Activated B cell treated with CpG ODN at 0.5 μM for 24 hours (primary cell): ENCODE results near the gene ZIK1. TPM values are rescaled to one million over a fixed set of nuclear protein-coding genes. Genes with fewer than 3 reads are reported as not detected.

Source experiments
- ATAC-seq: fragments of 200-7000 bp; cut with Tn5 transposase; one replicate; pipeline ENCODE4 v1.10.0; 2021; ENCODE audit warnings: low read depth, mild to moderate bottlenecking, moderate library complexity
- CTCF ChIA-PET: fragments of 350-600 bp; sonication (Branson Sonifier 250); formaldehyde crosslinking; loops from one replicate; lab custom pipeline; 2021; ENCODE audit warnings: antibody characterized with exemption; lab: Charles Lee
- POLR2A ChIA-PET: fragments of 350-600 bp; sonication (Branson Sonifier 250); formaldehyde crosslinking; loops from one replicate; lab custom pipeline; 2021; ENCODE audit warnings: antibody characterized with exemption; lab: Charles Lee
- DNase-seq: peaks from one replicate; pipeline ENCODE4 v3.0.0; 2022
- H3K27ac Mint-ChIP-seq: one replicate; pipeline ENCODE4 v1.8.0; 2020; ENCODE audit warnings: mixed read lengths
- H3K27me3 Mint-ChIP-seq: one replicate; pipeline ENCODE4 v1.8.0; 2021; ENCODE audit warnings: mixed read lengths
- H3K36me3 Mint-ChIP-seq: one replicate; pipeline ENCODE4 v1.8.0; 2021; ENCODE audit warnings: low read depth, mixed read lengths
- H3K4me1 Mint-ChIP-seq: one replicate; pipeline ENCODE4 v1.8.0; 2021; ENCODE audit warnings: mixed read lengths
- H3K4me3 Mint-ChIP-seq: one replicate; pipeline ENCODE4 v1.8.0; 2020; ENCODE audit warnings: mild to moderate bottlenecking, mixed read lengths
- H3K9me3 Mint-ChIP-seq: one replicate; pipeline ENCODE4 v1.8.0; 2020; ENCODE audit warnings: mixed read lengths
- intact Hi-C: fragments of 100-400 bp; cut with micrococcal nuclease; formaldehyde crosslinking; loops from one replicate; pipeline ENCODE4 v1.15.1; 2024
- total RNA-seq: library from RNA; stranded (reverse); gene quantifications from 2 replicates; pipeline ENCODE4 v1.2.3, GENCODE V29; 2022
- TF ChIP-seq, protein P1 (sequence below): fragments of 200-600 bp; IDR thresholded peaks from one replicate; pipeline ENCODE4 v1.8.0; 2022; ENCODE audit warnings: antibody characterized with exemption, mild to moderate bottlenecking

ZIK1 gene
- total RNA-seq, 1 donor from 2014 or later = 18.1 TPM

DNA sequence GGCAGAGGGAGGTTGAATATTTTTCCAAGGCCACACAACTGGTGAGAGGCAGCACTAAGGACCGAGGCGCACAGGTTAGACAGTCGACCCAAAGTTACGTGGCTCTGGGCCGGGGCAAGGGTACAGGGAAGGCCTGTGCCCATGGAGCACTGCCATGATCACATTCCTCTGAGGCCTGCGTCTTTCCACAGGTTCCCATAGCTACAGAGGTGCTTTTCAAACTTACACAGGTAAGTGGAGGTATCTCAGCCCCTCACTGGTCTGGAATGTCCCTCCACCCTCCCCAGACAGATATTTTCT, 49.8 kb downstream of the ZIK1 start:
- ATAC-seq = no peak
- ChIA-PET CTCF (interaction anchor here (1.4 kb wide), 1 partner anchor 47 kb away, joined by 3 read pairs; no protein-coding TSS in a partner anchor), POLR2A (interaction anchor here (1.0 to 2.4 kb wide), 8 partner anchors 19 to 186 kb away, joined by 3 to 20 read pairs (median 6); partner anchors contain the start of genes ZIK1, ZNF134, ZNF154 and ZNF549)
- intact Hi-C loops = loop anchor here (1.0 to 5.0 kb wide), 8 partner anchors 19 to 549 kb away; partner anchors contain the start of genes ZNF134, ZNF274, ZNF416 and ZNF419
- H3K9me3 Mint-ChIP-seq = peaks cover 23% of the 10 kb centered on the region
- H3K27me3 Mint-ChIP-seq = no peaks in the 10 kb centered on the region
- peak overlapping the region; percentile 87 for H3K27ac Mint-ChIP-seq
- H3K4me3 Mint-ChIP-seq = peak overlapping the region; percentile 94
- TF ChIP-seq, protein P1, sequence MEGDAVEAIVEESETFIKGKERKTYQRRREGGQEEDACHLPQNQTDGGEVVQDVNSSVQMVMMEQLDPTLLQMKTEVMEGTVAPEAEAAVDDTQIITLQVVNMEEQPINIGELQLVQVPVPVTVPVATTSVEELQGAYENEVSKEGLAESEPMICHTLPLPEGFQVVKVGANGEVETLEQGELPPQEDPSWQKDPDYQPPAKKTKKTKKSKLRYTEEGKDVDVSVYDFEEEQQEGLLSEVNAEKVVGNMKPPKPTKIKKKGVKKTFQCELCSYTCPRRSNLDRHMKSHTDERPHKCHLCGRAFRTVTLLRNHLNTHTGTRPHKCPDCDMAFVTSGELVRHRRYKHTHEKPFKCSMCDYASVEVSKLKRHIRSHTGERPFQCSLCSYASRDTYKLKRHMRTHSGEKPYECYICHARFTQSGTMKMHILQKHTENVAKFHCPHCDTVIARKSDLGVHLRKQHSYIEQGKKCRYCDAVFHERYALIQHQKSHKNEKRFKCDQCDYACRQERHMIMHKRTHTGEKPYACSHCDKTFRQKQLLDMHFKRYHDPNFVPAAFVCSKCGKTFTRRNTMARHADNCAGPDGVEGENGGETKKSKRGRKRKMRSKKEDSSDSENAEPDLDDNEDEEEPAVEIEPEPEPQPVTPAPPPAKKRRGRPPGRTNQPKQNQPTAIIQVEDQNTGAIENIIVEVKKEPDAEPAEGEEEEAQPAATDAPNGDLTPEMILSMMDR = no peak
- peaks cover 19% of the 10 kb centered on the region for H3K4me1 Mint-ChIP-seq
- DNase-seq = no peak
- peaks cover 51% of the 10 kb centered on the region for H3K36me3 Mint-ChIP-seq

DNA sequence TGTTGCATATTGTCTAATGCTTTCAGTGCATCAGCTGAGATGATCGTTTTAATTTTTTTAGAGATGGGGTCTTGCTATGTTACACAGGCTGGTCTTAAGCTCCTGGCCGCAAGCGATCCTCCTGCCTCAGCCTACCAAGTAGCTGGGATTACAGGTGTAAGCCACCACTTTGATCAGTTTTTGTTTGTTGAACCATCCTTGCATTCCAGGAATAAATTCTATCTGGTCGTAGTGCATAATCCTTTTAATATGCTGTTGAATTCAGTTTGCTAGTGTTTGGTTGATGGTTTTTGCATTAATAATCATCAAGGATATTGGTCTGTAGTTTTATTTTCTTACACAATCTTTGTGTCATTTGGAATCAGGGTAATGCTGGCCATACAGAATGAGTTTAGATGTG, 53.4 kb downstream of the ZIK1 start:
- Mint-ChIP-seq H3K27me3 (no peaks in the 10 kb centered on the region), H3K9me3 (peaks cover 34% of the 10 kb centered on the region), H3K4me1 (peaks cover 19% of the 10 kb centered on the region), H3K4me3 (no peak overlapping the region), H3K27ac (no peak overlapping the region), H3K36me3 (peaks cover 86% of the 10 kb centered on the region)
- intact Hi-C loops = no loop called here
- ChIA-PET CTCF (no interaction called here), POLR2A (no interaction called here)
- DNase-seq (no peak), ATAC-seq (no peak)
- TF ChIP-seq, protein P1 = no peak

DNA sequence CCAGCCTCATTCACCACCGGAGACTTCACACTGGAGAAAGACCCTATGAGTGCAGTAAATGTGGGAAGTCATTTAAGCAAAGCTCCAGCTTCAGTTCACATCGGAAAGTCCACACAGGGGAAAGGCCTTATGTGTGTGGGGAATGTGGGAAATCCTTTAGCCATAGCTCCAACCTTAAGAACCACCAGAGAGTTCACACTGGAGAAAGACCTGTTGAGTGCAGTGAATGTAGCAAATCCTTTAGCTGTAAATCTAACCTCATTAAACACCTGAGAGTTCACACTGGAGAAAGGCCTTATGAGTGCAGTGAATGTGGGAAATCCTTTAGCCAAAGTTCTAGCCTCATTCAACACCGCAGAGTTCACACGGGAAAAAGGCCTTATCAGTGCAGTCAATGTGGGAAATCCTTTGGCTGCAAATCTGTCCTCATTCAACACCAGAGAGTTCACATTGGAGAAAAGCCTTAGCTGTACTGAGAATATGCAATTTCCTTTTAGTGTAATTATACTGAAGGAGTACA, 57.8 kb downstream of the ZIK1 start:
- TF ChIP-seq, protein P1 = no peak
- Mint-ChIP-seq H3K27me3 (no peaks in the 10 kb centered on the region), H3K9me3 (peaks cover 31% of the 10 kb centered on the region), H3K4me3 (no peak overlapping the region), H3K27ac (no peak overlapping the region), H3K4me1 (no peaks in the 10 kb centered on the region), H3K36me3 (peaks cover 72% of the 10 kb centered on the region)
- CTCF ChIA-PET = no interaction called here
- DNase-seq = no peak
- no peak for ATAC-seq
- POLR2A ChIA-PET = no interaction called here
- intact Hi-C loops = no loop called here

DNA sequence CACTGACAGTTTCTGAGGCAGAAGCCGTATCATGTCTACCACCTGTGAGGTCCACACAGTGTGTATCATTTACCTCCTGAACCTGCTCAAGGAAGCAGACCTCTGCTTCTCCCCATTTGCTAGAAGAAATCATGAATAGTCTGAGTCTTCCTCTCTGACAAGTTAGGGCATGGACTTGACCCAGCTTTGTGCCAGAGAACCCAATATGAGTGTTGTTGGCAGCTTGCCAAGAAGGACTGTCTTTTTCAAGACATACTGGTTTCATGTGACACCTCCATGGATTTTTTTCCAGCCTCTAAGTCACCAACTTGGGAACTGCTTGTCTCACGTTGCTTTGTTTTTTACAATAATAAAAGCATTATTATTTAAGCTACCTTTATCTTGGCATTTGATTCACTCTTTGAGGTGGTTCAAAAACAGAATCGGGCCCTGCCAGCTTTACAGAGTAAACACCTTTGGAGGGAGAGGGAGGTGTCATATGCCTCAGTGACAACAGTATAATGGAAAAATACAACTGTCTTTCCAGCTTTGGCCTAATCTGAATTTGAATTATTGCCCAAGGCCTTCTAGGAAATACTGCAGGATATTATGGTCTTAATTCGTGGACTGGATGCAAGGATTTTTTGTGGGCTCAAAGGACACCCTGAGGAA, 58.6 kb downstream of the ZIK1 start:
- ChIA-PET CTCF (no interaction called here), POLR2A (no interaction called here)
- DNase-seq (no peak), ATAC-seq (no peak)
- no peaks in the 10 kb centered on the region for H3K27me3 Mint-ChIP-seq
- no peak overlapping the region for H3K27ac Mint-ChIP-seq
- H3K4me3 Mint-ChIP-seq = no peak overlapping the region
- peaks cover 24% of the 10 kb centered on the region for H3K9me3 Mint-ChIP-seq
- H3K4me1 Mint-ChIP-seq = no peaks in the 10 kb centered on the region
- H3K36me3 Mint-ChIP-seq = peaks cover 65% of the 10 kb centered on the region
- intact Hi-C loops = no loop called here
- TF ChIP-seq, protein P1 = no peak

Other genes with a start within 250 kb of the ZIK1 start
- gene ZNF304, start 232.9 kb upstream of the ZIK1 start, total RNA-seq = 12.4 and 13.5 TPM in 2 replicates
- 9.7 and 10.2 TPM in 2 replicates for gene TRAPPC2B, start 220.6 kb upstream of the ZIK1 start, total RNA-seq
- 6.0 and 6.3 TPM in 2 replicates for gene ZNF547, start 220.6 kb upstream of the ZIK1 start, total RNA-seq
- 38.7 and 39.7 TPM in 2 replicates for gene ZNF548, start 194.3 kb upstream of the ZIK1 start, total RNA-seq
- gene ZNF17, start 173.0 kb upstream of the ZIK1 start, total RNA-seq = 16.1 and 18.6 TPM in 2 replicates
- gene ZNF749, start 148.8 kb upstream of the ZIK1 start, total RNA-seq = 16.4 and 18.2 TPM in 2 replicates
- gene VN1R1, start 127.0 kb upstream of the ZIK1 start, total RNA-seq = 0.78 and 1.1 TPM in 2 replicates
- 13.8 and 17.9 TPM in 2 replicates for gene ZNF772, start 106.6 kb upstream of the ZIK1 start, total RNA-seq
- gene ZNF419, start 96.4 kb upstream of the ZIK1 start, total RNA-seq = 17.2 TPM in 2 replicates
- gene ZNF773, start 84.2 kb upstream of the ZIK1 start, total RNA-seq = 20.2 and 21.3 TPM in 2 replicates
- 14.0 and 16.9 TPM in 2 replicates for gene ZNF549, start 56.8 kb upstream of the ZIK1 start, total RNA-seq
- 16.8 and 18.7 TPM in 2 replicates for gene ZNF550, start 24.3 kb upstream of the ZIK1 start, total RNA-seq
- gene ZNF416, start 5.2 kb upstream of the ZIK1 start, total RNA-seq = 12.6 and 13.8 TPM in 2 replicates
- gene ZNF530, start 15.7 kb downstream of the ZIK1 start, total RNA-seq = 7.0 and 7.9 TPM in 2 replicates
- 32.3 and 38.4 TPM in 2 replicates for gene ZNF134, start 30.1 kb downstream of the ZIK1 start, total RNA-seq
- 22.0 and 26.0 TPM in 2 replicates for gene ZNF211, start 49.0 kb downstream of the ZIK1 start, total RNA-seq
- not detected in 2 replicates for gene ZSCAN4, start 84.8 kb downstream of the ZIK1 start, total RNA-seq
- 20.0 and 28.6 TPM in 2 replicates for gene ZNF551, start 97.8 kb downstream of the ZIK1 start, total RNA-seq
- 23.2 and 27.9 TPM in 2 replicates for gene ZNF154, start 125.1 kb downstream of the ZIK1 start, total RNA-seq
- gene ZNF671, start 143.5 kb downstream of the ZIK1 start, total RNA-seq = 25.2 and 27.0 TPM in 2 replicates
- 26.5 and 29.9 TPM in 2 replicates for gene ZNF776, start 162.7 kb downstream of the ZIK1 start, total RNA-seq
- 29.4 and 33.7 TPM in 2 replicates for gene ZNF586, start 185.5 kb downstream of the ZIK1 start, total RNA-seq
- gene ZNF552, start 230.8 kb downstream of the ZIK1 start, total RNA-seq = 13.9 and 15.6 TPM in 2 replicates
- gene ZNF587B, start 246.2 kb downstream of the ZIK1 start, total RNA-seq = 29.3 and 35.0 TPM in 2 replicates